HUDEP-2 (cell line): Measurements from ENCODE around the gene ESYT1.
"Not testable (repeated sequence)": the region's sequence is repeated elsewhere in the genome, so short reads cannot be mapped to it uniquely, and the experiment has no call there.

Source experiments
- DNase-seq, 76 experiments: peaks; one replicate each; lab custom pipeline; 2025; ENCODE audit not compliant: unreplicated experiment in 76 of 76; lab: John Stamatoyannopoulos, UW

ESYT1 gene

DNA sequence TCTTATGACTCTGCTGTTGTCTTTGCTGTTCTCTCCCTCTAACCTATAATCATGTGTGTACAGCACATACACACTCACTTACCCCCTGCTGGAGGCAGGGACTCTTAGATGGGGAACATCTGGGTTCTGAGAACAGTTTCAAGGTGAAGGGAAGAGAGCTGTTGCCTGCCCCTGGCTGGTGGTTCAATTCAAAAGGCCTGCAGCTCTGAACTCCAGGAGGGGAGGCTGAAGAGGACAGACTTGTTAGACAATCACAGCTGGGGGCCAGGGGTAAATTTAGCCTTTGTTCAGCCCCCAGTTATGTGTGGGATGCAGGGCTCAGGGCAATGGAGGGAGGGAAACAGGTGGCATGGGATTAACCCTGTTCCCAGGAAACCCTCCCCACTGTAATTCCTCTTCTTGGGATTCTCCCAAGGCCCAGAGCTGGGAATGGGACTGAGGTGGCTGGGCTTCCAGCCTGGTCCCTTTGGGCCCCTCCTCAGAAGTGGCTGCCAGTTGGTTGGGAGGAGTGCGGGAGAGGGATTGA lies 26.2 kb downstream of the ESYT1 start:
- peak in 2 of 76 experiments; percentile 4 to 21 for DNase-seq

DNA sequence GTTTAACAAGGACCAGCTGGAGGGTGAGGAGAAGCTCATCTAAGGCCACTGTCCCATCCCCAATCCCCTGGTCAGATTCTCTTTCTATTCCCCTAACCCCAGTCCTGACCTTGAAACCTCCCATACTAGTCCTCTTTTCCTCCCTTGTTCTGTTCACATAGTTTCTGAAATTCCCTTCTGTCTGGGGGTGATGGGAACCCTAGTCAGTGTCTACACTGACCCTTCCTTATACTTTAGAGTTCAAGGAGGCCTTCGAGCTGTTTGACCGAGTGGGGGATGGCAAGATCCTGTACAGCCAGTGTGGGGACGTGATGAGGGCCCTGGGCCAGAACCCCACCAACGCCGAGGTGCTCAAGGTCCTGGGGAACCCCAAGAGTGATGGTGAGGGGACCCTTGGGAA lies 26.8 kb downstream of the ESYT1 start:
- no peak for DNase-seq

DNA sequence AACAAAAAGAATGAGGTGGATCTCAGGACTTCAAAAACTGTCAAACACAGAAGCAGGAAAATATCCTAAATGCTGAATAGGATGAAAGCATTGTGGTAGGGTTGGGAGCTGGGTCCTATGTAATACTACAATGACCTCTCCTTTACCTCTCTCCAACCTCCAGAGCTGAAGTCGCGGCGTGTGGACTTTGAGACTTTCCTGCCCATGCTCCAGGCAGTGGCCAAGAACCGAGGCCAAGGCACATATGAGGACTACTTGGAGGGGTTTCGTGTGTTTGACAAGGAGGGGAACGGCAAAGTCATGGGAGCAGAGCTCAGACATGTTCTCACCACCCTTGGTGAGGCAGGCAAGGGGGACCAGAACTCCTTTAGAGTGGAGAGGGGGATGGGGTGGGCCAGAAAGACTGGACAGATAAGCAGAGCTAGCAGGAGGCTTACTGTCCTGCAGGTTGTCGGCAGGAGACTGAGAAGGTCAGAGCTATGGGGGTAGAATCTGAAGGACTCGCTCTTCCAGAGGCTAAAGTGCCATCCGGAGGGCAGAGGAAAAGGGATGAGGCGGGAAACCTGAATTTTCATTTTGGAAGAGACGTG lies 27.3 kb downstream of the ESYT1 start:
- DNase-seq: no peak

DNA sequence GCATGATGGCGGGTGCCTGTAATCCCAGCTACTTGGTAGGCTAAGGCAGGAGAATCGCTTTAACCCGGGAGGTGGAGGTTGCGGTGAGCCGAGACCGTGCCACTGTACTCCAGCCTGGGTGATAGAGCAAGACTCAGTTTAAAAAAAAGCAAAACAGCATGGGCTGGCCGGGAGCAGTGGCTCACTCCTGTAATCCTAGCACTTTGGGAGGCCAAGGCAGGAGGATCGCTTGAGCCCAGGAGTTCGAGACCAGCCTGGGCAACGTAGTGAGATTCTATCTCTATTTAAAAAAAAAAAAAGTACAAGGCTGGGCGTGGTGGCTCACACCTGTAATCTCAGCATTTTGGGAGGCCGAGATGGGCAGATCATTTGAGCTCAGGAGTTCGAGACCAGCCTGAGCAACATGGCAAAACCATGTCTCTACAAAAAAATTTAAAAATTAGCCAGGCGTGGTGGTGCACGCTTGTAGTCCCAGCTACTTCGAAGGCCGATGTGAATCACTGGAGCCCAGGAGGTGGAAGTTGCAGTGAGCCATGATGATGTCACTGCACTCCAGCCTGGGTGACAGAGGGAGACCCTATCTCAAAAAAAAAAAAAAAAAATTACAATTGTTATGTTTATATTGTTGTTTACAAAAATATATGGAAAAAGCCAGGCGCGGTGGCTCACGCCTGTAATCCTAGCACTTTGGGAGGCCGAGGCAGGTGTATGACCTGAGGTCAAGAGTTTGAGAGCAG lies 28.6 kb downstream of the ESYT1 start:
- not testable (repeated sequence) for DNase-seq

DNA sequence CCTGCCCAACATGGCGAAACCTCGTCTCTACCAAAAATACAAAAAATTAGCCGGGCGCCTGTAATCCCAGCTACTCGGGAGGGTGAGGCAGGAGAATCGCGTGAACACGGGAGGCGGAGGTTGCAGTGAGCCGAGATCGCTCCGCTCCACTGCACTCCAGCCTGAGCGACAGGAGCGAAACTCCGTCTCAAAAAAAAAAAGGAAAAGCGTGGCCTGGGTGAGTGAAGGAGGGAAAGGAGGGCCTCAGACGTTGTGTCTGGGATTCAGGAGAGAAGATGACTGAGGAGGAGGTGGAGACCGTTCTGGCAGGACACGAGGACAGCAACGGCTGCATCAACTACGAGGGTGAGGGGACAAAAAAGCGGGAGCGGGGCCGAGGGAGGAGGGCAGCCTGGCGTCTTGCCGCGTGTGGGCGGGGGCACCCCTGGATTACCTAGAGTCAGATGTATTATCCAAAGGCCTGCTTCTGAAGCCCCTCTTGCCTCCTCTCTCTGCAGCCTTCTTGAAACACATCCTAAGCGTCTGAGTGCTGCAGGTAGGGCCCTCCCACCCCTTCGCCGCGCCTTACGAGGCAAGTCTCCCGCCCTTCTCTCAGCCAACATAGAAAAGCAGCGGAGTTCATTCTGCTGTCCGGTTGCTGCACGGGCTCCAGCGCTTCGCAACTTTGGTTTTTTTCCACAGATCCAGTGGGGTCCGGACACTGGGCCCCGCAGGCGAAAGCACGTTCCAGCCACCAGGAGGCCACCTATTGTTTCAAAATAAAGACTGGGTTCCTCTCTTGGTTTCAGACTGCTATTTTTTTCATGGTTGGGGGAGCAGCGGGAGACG lies 29.3 kb downstream of the ESYT1 start:
- peak in 47 of 76 experiments; percentile 4 to 70 (median 45) for DNase-seq

DNA sequence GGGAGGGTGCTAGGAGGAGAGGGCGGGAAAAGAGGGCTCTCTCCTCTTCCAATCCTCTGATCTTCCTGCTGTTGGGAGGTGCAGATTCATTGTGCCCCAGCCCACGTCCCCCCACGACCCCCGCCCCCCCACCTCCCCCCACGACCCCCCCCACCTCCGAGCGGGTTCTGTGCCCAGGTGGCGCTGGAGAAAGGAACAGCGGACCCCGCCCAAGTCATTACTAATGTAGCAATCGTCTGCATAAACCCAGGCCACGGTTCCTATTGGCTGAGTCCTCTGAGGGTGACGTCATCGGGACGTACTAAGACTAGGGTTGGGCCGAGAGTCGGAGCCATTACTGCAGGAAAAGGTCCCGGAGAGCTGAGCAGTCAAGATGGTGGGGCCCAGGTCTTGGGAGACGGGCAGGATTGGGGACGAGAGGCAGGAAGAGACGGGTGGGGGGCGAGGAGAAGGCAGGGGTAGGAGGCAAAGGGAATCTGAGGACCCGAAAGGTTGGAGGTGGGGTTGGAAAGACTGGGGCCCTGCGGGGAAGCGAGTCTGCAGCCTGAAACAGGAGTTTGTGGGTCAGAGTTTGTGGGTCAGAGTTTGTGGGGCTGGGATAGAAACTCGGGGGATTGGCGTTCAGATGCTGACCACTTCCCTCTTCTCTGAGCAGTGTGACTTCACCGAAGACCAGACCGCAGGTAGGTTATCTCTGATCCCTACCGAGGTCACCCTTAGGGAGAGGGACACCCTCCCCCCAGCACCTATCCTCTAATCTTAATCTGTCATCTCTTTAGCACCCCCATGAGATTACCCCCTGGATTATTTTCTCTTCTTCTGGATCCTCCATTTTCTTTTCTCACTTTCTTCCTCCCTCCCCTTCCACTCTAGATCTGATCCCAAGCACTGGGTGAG lies 30.2 kb downstream of the ESYT1 start, which contains the start of gene MYL6:
Gene MYL6 (plus strand): TSS at position 331 of the 897 bp plus-strand sequence. CDS start 43 bp downstream, at position 374.
- DNase-seq: peak in 75 of 76 experiments; percentile 8 to 95 (median 87)

DNA sequence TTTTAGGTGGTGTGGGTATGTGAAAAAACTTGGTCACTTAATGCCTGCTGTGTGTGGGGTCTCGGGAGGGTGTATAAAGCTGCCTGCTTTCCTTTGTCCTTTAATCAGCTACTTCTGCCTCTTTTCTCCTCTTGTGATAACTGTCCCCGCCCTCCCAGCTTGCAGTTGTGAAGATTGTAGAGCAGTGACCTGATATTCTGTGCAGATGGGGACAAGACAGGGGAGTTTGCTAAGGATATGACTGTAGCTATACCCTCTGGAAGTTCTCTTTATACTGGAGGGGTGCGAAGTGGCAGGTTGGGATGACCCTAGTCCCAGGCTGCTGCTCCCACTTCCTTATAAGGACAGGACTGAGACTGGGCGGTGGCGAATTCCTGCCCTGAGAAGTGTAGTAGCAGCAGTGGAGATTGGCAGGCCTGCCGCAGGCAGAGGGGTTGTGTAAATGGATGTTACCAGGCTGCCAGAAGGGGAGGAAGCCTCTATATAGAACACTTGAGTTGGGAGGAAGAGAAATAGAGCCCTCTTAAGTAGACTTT lies 30.9 kb downstream of the ESYT1 start:
- DNase-seq: peak in 51 of 76 experiments; percentile 7 to 67 (median 41)

DNA sequence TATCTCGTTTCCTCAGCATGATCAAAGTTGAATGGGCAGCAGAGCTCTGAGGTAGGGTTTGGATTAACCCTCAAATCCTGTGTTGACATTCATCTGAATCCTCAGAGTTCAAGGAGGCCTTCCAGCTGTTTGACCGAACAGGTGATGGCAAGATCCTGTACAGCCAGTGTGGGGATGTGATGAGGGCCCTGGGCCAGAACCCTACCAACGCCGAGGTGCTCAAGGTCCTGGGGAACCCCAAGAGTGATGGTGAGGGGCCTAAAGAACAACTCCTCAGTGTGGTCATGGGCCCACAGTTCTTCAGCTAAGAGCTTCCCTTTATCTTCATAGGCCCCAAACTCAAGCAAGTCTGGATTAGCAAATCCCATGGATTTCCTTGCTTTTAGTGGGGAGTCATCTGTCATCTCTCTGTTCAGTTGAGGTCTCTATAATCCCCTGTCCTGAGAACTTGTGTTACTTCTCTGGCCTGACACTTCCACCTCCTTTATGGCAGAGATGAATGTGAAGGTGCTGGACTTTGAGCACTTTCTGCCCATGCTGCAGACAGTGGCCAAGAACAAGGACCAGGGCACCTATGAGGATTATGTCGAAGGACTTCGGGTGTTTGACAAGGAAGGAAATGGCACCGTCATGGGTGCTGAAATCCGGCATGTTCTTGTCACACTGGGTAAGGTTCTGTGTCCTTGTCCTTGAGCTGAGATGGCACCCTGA lies 31.6 kb downstream of the ESYT1 start:
- DNase-seq: no peak

DNA sequence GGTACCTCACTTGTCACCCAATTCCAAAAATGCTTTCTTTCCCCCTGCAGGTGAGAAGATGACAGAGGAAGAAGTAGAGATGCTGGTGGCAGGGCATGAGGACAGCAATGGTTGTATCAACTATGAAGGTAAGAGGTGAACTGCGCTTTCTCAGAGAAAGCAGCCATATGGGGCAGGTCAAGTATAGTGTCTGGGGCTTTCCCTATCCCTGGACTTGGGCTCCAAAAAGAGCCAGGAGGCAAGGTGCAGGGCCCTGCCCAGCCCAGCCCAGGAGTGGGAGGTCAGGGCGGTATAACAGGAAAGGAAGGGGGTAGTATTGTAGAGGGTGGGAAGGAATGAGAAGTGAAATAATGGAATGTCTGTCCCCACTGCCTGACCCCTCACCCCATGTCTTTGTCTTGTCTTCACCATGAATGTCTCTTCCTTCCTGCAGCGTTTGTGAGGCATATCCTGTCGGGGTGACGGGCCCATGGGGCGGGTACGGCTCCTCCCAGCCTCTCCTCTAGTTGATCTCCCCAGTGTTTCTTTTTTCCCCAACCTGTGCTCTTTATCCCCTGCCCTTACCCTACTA lies 32.2 kb downstream of the ESYT1 start:
- DNase-seq: no peak

DNA sequence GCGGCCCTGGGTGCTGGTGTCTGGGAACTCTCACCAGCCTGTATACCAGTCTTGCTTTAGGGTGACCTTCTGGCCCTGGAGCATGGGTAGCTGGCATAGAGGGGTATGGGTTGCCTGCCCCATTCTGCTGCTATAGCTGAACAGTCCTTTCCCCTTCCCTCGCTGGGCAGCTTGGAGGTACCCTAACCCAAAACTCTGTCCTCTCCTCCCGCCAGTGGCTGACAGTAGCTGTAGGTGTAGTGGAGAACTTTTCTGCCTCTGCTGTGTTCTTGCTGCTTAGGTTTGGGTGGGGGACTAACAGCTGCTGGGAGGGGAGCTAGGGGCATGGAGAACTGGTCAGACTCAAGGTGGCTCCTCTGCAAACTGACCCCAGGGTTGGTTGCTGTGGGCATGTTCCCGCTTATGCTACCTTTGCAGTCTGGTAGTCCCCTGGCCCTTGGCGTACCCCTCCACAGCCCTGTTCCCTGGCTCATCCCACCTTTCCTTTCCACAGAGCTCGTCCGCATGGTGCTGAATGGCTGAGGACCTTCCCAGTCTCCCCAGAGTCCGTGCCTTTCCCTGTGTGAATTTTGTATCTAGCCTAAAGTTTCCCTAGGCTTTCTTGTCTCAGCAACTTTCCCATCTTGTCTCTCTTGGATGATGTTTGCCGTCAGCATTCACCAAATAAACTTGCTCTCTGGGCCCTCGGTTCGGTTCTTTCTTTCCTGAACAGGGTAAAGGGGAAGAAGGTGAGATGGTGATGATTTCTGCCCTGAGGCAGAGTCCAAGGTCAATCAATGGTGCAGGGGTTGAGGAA lies 33.0 kb downstream of the ESYT1 start:
- DNase-seq: no peak

DNA sequence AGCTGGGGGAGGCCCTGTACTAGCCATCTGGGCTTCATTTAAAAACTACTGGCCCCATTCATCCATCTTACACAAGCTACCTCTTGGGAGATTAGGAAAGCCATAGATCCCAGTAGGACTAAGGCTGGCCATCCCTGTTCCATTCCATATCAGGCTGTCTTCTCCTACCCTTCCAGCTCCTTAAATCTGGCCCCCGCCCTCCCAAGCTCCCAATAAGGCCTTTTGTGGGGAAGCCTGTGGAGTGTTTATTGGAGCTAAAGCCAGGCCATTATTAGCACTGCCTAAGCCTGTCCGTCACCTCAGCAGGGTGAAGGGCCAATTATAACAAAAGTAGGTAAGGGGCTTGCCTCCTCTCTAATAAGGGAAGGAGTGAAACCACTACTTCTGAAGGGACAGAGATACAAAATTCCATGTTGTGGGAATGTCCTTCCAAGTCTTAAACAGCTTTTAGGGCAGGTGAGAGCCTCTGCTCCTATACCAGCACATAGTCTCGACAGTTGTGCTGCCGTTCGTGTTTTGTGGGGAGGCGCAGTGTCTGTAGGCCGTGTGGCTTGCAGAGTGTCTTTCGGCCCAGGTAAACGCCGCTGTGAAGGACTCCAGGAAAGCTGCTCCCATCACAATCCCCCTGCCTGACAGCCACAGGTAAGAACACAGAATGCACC lies 33.8 kb downstream of the ESYT1 start:
- no peak for DNase-seq

DNA sequence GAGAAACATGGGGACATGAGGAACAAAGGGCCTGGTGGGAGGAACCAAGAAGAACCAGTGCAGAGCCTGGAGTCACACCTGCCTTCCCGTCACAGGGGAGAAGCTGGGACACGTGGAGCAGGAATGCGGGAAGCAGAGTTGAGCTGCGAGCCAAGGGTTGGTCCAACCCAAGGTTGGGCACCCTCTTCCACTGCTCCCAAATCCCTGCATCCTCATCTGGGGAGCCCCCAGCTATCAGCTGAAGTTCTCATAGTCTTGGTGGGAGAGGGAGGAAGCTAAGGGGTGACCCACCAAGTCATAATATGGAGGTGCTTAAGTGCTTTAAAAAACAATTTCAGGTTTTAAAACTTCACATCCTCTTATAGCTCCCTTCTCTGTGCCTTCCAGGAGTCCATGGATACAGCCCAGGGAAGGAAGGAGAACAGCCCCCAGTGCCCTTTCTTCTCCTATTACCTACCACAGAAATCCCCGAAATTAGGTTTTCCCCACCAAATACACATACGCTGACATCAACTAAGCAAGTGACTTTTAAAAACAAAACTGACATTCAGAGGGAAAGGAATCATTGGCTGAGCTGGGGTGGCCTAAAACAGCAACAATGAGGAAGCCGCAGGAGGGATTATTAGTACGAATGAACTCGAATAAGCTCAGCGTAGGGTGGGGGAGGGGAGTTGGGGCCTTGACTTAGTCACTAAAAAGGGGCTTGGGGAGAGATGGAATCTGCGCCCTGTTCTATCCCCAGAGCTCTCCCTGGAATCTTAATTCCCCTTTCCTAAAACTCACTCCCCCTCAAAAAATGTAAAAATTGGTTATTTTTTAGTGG lies 34.6 kb downstream of the ESYT1 start:
- DNase-seq: no peak

DNA sequence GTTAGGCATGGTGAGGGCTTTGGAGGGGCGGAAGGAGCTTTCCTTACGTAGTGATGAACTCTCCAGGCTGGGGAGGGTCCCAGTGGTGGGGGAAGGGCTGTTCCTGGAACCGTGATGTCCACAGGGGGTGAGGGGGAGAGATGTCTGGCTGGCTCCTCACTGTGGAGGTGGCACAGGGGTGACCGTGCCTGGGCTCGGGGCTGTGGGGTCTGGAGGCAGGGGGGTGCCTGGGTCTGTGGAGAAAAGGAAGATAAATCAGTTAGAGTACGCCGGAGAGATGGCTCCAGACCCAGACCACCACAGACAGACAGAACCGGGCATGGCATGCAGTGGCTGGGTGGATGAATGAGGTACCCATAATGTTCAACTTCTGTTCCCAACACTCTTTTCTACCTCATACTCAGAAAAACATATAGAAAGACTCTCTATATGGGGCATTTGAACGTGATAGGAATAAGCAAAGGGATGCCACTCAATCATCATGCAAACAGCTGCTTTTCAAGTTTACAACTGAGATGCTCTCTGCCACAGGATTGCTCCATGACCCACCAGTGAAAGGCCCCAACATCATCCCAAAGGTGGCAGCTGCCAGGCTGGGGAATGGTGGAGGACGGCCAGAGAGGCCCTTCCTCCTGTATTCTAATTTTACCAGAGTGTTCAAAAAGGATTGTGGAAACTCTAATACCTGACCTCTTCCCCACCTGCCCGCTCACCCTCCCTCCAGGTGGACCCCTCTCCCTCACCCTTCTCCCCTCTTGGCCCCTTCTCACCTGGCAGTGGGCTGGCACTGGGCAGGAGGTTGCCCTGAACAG lies 35.7 kb downstream of the ESYT1 start:
- DNase-seq: no peak

DNA sequence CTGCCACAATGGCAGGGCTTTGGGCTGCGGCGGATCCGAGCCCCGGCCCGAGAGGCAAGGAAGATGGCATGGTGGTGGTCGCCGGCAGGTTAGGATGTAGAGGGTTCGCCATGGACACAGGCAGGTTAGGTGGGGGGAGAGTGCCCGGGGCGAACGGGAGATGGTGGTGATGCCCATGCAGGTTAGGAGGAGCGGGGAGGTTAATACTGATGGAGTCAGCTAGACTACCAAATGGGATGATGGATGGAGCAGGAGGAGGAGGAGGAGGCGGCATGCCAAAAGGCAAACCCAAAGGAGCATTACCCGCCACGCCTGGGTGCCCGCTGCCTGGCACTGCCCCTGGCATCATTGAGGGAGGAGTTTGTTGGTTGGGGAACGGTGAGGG lies 36.3 kb downstream of the ESYT1 start:
- no peak for DNase-seq

DNA sequence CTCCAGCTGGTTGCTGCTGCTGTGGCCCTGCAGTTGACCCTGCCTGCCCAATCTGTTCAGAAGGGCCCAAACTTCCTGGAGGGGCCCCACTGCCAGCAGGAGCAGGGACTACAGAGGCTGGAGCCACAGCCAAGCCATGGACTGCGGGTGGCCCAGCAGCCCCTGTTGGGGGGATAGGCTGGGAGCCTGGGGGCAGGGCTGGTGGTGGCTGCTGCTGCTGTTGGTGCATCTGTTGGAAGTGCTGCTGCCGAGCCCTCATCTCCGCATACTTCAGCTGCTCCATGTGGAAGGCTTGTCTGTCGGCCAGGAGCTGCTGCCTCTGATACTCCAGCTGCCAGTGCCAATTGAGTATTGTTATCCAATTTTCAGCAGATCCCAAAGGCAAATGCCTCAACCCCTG lies 37.3 kb downstream of the ESYT1 start:
- DNase-seq: no peak

DNA sequence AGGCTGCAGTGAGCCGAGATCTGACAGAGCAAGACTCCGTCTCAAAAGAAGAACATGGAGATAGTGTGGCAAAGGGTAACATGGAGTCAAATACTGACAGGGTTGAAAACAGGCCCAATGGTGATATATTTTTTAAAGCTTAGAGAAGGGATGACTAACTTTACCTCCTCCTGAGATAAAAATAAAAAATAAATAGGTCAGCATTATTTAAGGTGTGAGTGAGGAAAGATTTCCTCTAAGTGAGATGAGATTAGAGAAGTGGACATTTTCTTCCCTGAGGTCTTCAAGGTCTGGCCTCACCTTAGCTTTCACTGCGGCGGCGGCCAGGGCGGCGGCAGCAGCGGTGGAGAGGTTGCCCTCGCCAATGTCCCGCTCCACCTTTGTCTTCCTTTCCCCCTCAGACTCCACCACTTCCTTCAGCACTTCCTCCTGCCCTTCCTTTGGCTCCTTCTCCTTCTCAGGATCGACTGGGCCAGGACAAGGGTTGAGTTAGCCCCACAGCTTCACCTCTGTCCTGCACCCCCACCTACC lies 41.2 kb downstream of the ESYT1 start:
- DNase-seq: no peak
